DND-41 (cell line): Measurements from ENCODE around the gene MED25.

Experiments used
- ATAC-seq: fragments of 200-7000 bp; cut with Tn5 transposase; 3 replicates; pipeline ENCODE4 v1.9.1; 2021; ENCODE audit warnings: low read depth; ENCODE audit not compliant: insufficient read depth
- DNase-seq: peaks from one replicate; pipeline ENCODE4 v3.0.0-alpha.2; 2020
- H2AFZ ChIP-seq: 2 replicates; pipeline ENCODE4 v1.6.0; 2012; ENCODE audit warnings: low read depth, low read length
- H3K27ac ChIP-seq: 2 replicates; pipeline ENCODE4 v1.5.1; 2012; ENCODE audit warnings: low read length, inconsistent platforms
- H3K27me3 ChIP-seq: fragments of 200-600 bp; sonication (generic); 2 replicates; pipeline ENCODE4 v1.6.0; 2012; ENCODE audit warnings: low read length, mild to moderate bottlenecking, inconsistent platforms; ENCODE audit not compliant: insufficient read depth, poor library complexity
- H3K36me3 ChIP-seq: 2 replicates; pipeline ENCODE4 v1.5.1; 2012; ENCODE audit warnings: low read length, inconsistent platforms; ENCODE audit not compliant: insufficient read depth
- H3K4me1 ChIP-seq: 2 replicates; pipeline ENCODE4 v1.5.1; 2012; ENCODE audit warnings: mild to moderate bottlenecking, low read length; ENCODE audit not compliant: insufficient read depth
- H3K4me2 ChIP-seq: 2 replicates; pipeline ENCODE4 v1.6.0; 2012; ENCODE audit warnings: mild to moderate bottlenecking, moderate library complexity, low read length, inconsistent platforms; ENCODE audit not compliant: insufficient read depth
- H3K4me3 ChIP-seq, 2 experiments: fragments of 200-600 bp in 1 of 2; shearing (Covaris generic) in 1 of 2; 2 replicates each; pipeline ENCODE4 v1.5.1; 2012 to 2016; ENCODE audit warnings: inconsistent platforms in 2 of 2, low read length in 2 of 2, mild to moderate bottlenecking in 2 of 2, low read depth in 1 of 2, moderate library complexity in 1 of 2
- H3K79me2 ChIP-seq: 2 replicates; pipeline ENCODE4 v1.6.0; 2012; ENCODE audit warnings: low read length, inconsistent platforms; ENCODE audit not compliant: insufficient read depth
- H3K9ac ChIP-seq: 2 replicates; pipeline ENCODE4 v1.6.0; 2012; ENCODE audit warnings: low read depth, mild to moderate bottlenecking, inconsistent platforms, low read length, moderate library complexity
- H3K9me3 ChIP-seq: 2 replicates; pipeline ENCODE4 v1.5.1; 2012; ENCODE audit warnings: low read length, moderate library complexity, mild to moderate bottlenecking, inconsistent platforms; ENCODE audit not compliant: insufficient read depth, severe bottlenecking
- H4K20me1 ChIP-seq: 2 replicates; pipeline ENCODE4 v1.6.0; 2012; ENCODE audit warnings: low read length; ENCODE audit not compliant: insufficient read depth
- EZH2 ChIP-seq: IDR thresholded peaks from 3 replicates; pipeline ENCODE4 v1.6.1; 2012; ENCODE audit warnings: borderline replicate concordance, low read depth, mild to moderate bottlenecking, moderate library complexity, low read length, inconsistent platforms; ENCODE audit not compliant: severe bottlenecking
- TF ChIP-seq, protein P1 (sequence below): IDR thresholded peaks from 2 replicates; pipeline ENCODE4 v1.5.1; 2012; ENCODE audit warnings: borderline replicate concordance, low read length, moderate library complexity, mild to moderate bottlenecking; ENCODE audit not compliant: poor library complexity, severe bottlenecking; ENCODE audit errors: extremely low read depth

The MED25 gene

GRCh38 chr19:49850487-49851342 is 32.6 kb downstream of the MED25 start, which contains the start of gene PTOV1:
TSS of gene PTOV1 (plus strand) at chr19:49851159.
- no peaks in the 10 kb centered on the region for H3K9me3 ChIP-seq
- H3K4me3 ChIP-seq: peak within 1 kb of the TSS; percentile 48 to 70; a peak in 3 of 4 replicates
- peaks cover 35% of the 10 kb centered on the region for H3K36me3 ChIP-seq
- DNase-seq (peak; percentile 92), ATAC-seq (peak; percentile 81)
- peak within 1 kb of the TSS; percentile 82 for H3K4me2 ChIP-seq
- H3K9ac ChIP-seq: peak within 1 kb of the TSS; percentile 64
- no peaks in the 10 kb centered on the region for H3K27me3 ChIP-seq
- peaks cover 36% of the 10 kb centered on the region for H4K20me1 ChIP-seq
- H3K79me2 ChIP-seq: peaks cover 56% of the 10 kb centered on the region
- peak within 1 kb of the TSS; percentile 80 for H3K27ac ChIP-seq
- H2AFZ ChIP-seq: peak within 1 kb of the TSS; percentile 75
- TF ChIP-seq, protein P1, sequence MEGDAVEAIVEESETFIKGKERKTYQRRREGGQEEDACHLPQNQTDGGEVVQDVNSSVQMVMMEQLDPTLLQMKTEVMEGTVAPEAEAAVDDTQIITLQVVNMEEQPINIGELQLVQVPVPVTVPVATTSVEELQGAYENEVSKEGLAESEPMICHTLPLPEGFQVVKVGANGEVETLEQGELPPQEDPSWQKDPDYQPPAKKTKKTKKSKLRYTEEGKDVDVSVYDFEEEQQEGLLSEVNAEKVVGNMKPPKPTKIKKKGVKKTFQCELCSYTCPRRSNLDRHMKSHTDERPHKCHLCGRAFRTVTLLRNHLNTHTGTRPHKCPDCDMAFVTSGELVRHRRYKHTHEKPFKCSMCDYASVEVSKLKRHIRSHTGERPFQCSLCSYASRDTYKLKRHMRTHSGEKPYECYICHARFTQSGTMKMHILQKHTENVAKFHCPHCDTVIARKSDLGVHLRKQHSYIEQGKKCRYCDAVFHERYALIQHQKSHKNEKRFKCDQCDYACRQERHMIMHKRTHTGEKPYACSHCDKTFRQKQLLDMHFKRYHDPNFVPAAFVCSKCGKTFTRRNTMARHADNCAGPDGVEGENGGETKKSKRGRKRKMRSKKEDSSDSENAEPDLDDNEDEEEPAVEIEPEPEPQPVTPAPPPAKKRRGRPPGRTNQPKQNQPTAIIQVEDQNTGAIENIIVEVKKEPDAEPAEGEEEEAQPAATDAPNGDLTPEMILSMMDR: no peak
- TF ChIP-seq EZH2: no peak
- H3K4me1 ChIP-seq: peaks cover 51% of the 10 kb centered on the region

GRCh38 chr19:49851456-49852259 is 33.6 kb downstream of the MED25 start:
- Histone ChIP-seq H3K79me2 (peaks cover 66% of the 10 kb centered on the region), H3K4me3 (peak overlapping the region; percentile 48 to 70; a peak in 3 of 4 replicates), H4K20me1 (peaks cover 45% of the 10 kb centered on the region), H3K9me3 (no peaks in the 10 kb centered on the region), H3K27me3 (no peaks in the 10 kb centered on the region), H3K9ac (peak overlapping the region; percentile 64), H3K27ac (peak overlapping the region; percentile 80), H2AFZ (0 out of 2 replicates have a peak overlapping the region, but pooled peaks have one; percentile 75), H3K4me2 (peak overlapping the region; percentile 82), H3K36me3 (peaks cover 44% of the 10 kb centered on the region), H3K4me1 (peaks cover 51% of the 10 kb centered on the region)
- peak; percentile 56 for DNase-seq
- TF ChIP-seq, protein P1: peak; percentile 4
- no peak for TF ChIP-seq EZH2
- ATAC-seq: 0 out of 3 replicates have a peak, but pooled peaks have one; percentile 10

DNA sequence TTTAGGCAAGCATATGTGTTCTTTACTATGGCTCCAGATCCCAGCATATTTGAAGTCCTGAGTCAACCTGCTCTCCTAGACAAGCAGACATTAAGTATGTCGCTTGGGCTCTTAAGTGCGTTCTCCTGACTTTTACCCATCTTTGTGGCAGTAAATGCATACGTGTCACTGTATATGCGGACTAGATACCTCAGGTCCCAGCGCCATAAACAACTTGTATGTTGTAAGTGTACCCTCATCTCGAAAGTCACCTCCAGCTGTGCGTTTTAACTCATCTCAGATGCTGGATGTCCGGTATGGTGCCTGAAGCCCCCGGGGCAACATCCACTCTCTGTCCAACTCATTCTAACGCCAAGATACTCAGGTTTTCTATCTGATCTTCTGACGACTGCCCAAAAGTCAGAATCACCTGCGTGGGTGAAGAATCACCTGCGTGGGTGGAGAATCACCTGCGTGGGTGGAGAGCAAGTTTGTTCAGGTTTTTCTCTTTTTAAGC is 34.6 kb downstream of the MED25 start:
- Histone ChIP-seq H3K9me3 (no peaks in the 10 kb centered on the region), H3K4me1 (peaks cover 51% of the 10 kb centered on the region), H3K4me3 (peak overlapping the region in 1 of 2 experiments; percentile 70; a peak in 2 of 4 replicates), H2AFZ (no peak overlapping the region), H3K36me3 (peaks cover 54% of the 10 kb centered on the region), H3K27me3 (no peaks in the 10 kb centered on the region), H3K4me2 (peak overlapping the region; percentile 82), H4K20me1 (peaks cover 55% of the 10 kb centered on the region), H3K79me2 (peaks cover 73% of the 10 kb centered on the region), H3K9ac (peak overlapping the region; percentile 64), H3K27ac (peak overlapping the region; percentile 65; the same call in 1 of the 2 replicates)
- ATAC-seq (no peak), DNase-seq (no peak)
- TF ChIP-seq EZH2: no peak
- TF ChIP-seq, protein P1: no peak
